Activated naive CD8-positive, alpha-beta T cell treated with anti-CD3 and anti-CD28 coated beads for 36 hours (primary cell): ENCODE measurements around the gene FKBP6. TPM values are rescaled to one million over a fixed set of nuclear protein-coding genes. Genes with fewer than 3 reads are reported as not detected.
"Not testable (repeated sequence)": the region's sequence is repeated elsewhere in the genome, so short reads cannot be mapped to it uniquely, and the experiment has no call there.

Source experiments
- DNase-seq: peaks from one replicate; pipeline ENCODE4 v3.0.0; 2021
- H3K27ac Mint-ChIP-seq: one replicate; pipeline ENCODE4 v1.8.0; 2022; ENCODE audit warnings: mild to moderate bottlenecking, moderate library complexity, mixed read lengths
- H3K27me3 Mint-ChIP-seq: one replicate; pipeline ENCODE4 v1.8.0; 2022; ENCODE audit warnings: mild to moderate bottlenecking, mixed read lengths
- H3K36me3 Mint-ChIP-seq: one replicate; pipeline ENCODE4 v1.8.0; 2021; ENCODE audit warnings: mild to moderate bottlenecking, mixed read lengths
- H3K4me1 Mint-ChIP-seq: one replicate; pipeline ENCODE4 v1.8.0; 2021; ENCODE audit warnings: mixed read lengths
- H3K4me3 Mint-ChIP-seq: one replicate; pipeline ENCODE4 v1.8.0; 2022; ENCODE audit warnings: mild to moderate bottlenecking, moderate library complexity, mixed read lengths
- H3K9me3 Mint-ChIP-seq: one replicate; pipeline ENCODE4 v1.8.0; 2022; ENCODE audit warnings: mixed read lengths
- total RNA-seq, 2 experiments: library from RNA; stranded (reverse); gene quantifications; one replicate each; pipeline ENCODE4 v1.2.3, GENCODE V29; 2021

The FKBP6 gene
- total RNA-seq, 2 experiments from 2014 or later = not detected

DNA sequence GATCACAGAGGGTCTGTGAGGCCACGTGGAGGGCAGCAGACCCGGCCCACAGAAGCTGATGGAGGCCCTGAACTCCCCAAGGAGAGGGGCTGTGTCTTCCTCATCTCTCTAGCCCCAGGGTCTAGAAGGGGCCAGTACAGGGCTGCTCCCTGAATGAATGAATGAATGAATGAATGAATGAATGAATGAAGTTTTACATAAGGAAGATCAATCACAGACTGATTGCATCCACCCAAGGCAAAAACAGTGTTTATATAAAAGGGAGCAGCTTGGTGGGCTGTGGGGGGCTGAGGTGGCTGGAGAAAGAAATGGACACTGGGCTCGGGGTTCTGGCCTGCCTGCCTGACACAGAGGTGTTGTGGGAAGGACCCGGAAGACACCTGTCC, 14.4 kb upstream of the FKBP6 start:
- no peaks in the 10 kb centered on the region for H3K27me3 Mint-ChIP-seq
- H3K4me3 Mint-ChIP-seq = no peak overlapping the region
- peaks cover 1% of the 10 kb centered on the region for H3K9me3 Mint-ChIP-seq
- DNase-seq = no peak
- no peak overlapping the region for H3K27ac Mint-ChIP-seq
- peaks cover 3% of the 10 kb centered on the region for H3K36me3 Mint-ChIP-seq
- H3K4me1 Mint-ChIP-seq = peaks cover 5% of the 10 kb centered on the region

DNA sequence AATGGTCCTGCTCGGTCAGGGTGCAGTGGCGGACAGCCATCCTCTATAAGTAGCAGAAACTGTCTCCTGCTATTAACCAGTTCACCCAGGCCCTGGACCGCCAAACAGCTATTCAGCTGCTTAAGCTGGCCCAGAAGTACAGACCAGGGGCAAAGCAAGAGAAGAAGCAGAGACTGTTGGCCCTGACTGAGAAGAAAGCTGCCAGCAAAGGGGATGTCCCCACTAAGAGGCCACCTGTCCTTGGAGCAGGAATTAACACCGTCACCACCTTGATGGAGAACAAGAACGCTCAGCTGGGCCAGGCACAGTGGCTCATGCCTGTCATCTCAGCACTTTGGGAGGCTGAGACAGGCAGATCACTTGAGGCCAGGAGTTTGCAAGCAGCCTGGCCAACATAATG, 13.7 kb upstream of the FKBP6 start:
- peaks cover 3% of the 10 kb centered on the region for H3K4me1 Mint-ChIP-seq
- peaks cover under 1% of the 10 kb centered on the region for H3K36me3 Mint-ChIP-seq
- H3K27ac Mint-ChIP-seq = no peak overlapping the region
- DNase-seq = no peak
- H3K27me3 Mint-ChIP-seq = no peaks in the 10 kb centered on the region
- no peak overlapping the region for H3K4me3 Mint-ChIP-seq
- no peaks in the 10 kb centered on the region for H3K9me3 Mint-ChIP-seq

DNA sequence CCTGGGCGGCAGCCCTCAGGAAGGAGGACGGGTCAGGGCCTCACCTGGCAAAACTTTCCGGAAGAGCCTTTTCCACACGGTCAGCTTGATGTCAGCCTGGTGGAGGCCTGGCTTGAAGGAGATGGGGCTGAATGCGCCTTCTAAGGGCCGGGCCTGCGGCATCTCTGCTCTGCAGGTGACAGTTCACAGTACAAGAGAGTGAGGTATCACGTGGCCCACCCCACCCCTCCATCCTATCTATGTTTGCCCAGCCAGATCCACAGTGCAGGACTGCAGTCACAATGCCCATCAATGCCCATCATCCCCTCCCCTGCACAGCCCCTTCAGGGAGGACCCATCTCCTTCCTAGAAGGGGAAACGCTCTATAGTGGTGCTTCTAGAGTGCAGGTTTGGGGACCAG, 11.4 kb upstream of the FKBP6 start:
- Mint-ChIP-seq H3K4me1 (no peaks in the 10 kb centered on the region), H3K9me3 (no peaks in the 10 kb centered on the region), H3K27me3 (no peaks in the 10 kb centered on the region), H3K36me3 (no peaks in the 10 kb centered on the region), H3K27ac (no peak overlapping the region), H3K4me3 (no peak overlapping the region)
- no peak for DNase-seq

DNA sequence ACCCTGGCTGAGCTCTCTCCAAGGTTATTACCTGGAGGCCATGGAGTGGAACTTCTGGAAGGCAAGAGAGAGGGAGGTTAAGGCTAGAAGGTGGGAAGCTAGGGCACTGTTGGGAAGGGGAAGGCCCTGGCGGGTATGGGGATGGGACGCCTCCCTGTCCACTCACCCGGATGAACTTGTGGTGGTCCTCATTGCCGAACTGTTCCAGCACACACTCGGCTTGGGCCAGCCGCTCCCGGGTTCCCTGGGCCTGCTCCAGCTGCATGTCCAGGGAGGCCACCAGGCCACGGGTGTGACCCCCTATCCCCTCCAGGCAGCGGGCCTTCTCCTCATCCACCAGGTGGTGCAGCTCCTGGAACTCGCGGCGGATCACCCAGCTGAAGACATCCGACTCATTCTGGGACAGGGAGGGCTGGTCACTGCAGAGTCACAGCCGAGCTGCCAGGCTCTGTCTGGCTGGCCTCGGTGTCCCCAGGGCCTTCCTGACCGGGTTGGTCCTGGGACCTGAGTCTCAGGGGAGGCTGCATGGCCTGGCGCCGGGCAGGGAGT, 9.2 kb upstream of the FKBP6 start:
- not testable (repeated sequence) for H3K36me3 Mint-ChIP-seq, DNase-seq, H3K9me3 Mint-ChIP-seq, H3K4me3 Mint-ChIP-seq, H3K27me3 Mint-ChIP-seq, H3K27ac Mint-ChIP-seq, H3K4me1 Mint-ChIP-seq

DNA sequence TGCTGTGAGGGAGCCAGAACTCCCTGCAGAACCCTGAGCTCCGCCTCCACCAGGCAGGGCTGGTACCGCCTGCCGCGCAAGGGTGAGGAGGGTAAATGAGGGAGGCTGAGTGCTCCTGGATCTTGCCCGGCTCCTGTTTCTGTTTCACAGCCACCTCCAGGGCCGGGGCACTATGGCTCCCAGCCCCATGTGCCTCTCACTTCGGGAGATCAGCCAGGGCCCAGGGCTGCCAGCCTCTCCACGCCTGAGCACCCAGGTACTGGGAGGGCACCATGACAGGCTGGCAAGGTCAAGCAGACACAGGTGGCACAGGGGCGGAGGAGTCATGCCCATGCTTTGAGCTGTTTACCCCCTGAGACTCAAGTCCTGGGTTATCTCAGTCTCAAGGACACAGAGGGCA, 8.4 kb upstream of the FKBP6 start:
- not testable (repeated sequence) for H3K27ac Mint-ChIP-seq, H3K4me1 Mint-ChIP-seq, H3K4me3 Mint-ChIP-seq, H3K9me3 Mint-ChIP-seq, DNase-seq, H3K27me3 Mint-ChIP-seq, H3K36me3 Mint-ChIP-seq

DNA sequence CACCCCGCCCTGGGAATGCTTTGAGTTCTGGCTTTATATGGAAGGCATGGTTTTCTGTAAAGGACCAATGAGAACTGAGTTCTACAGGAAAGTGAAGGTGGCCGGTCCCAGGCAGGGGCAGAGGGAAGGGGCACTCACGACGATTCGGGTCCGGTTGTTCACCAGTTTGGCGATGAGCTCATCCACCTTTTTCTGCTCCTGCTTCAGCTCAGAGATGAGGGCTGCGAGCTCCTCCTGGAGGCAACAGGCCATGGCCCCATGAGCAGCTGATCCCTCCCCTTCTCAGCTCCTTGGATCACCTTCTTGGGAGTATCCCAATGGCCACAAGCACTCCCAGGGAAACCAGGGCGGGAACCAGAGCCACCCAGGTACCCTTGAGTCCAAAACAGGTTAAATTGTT, 8.0 kb upstream of the FKBP6 start:
- DNase-seq, H3K4me1 Mint-ChIP-seq, H3K4me3 Mint-ChIP-seq, H3K9me3 Mint-ChIP-seq, H3K36me3 Mint-ChIP-seq, H3K27ac Mint-ChIP-seq, H3K27me3 Mint-ChIP-seq: not testable (repeated sequence)

DNA sequence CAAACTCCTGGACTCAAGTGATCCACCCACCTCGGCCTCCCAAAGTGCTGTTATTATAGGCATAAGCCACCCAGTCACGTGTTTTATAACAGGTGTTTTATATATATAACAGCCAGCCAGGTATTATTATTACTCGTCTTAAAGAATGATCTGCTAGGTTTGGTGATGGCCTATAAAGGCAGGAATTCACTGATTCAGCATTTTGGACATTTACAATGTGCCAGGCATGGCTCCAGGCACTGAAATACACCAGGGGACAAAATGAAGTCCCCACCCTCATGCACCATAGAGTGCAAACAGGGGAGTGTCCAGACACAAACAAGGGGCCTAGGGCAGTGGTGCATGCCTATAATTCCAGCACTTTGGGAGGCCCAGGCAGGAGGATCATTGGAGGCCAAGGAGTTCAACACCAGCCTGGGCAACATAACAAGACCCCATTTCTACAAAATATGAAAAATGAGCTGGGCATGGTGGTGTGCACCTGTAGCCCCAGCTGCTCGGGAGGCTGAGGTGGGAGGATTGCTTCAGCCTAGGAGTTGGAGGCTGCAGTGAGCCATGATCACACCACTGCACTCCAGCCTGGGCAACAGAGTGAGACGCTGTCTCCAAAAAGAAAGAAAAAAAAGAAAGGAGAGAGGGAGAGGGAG, 4.4 kb upstream of the FKBP6 start:
- H3K9me3 Mint-ChIP-seq, H3K36me3 Mint-ChIP-seq, H3K27me3 Mint-ChIP-seq, H3K4me1 Mint-ChIP-seq, DNase-seq: not testable (repeated sequence)
- H3K27ac Mint-ChIP-seq = peak overlapping the region; percentile 51
- peak overlapping the region; percentile 61 for H3K4me3 Mint-ChIP-seq

DNA sequence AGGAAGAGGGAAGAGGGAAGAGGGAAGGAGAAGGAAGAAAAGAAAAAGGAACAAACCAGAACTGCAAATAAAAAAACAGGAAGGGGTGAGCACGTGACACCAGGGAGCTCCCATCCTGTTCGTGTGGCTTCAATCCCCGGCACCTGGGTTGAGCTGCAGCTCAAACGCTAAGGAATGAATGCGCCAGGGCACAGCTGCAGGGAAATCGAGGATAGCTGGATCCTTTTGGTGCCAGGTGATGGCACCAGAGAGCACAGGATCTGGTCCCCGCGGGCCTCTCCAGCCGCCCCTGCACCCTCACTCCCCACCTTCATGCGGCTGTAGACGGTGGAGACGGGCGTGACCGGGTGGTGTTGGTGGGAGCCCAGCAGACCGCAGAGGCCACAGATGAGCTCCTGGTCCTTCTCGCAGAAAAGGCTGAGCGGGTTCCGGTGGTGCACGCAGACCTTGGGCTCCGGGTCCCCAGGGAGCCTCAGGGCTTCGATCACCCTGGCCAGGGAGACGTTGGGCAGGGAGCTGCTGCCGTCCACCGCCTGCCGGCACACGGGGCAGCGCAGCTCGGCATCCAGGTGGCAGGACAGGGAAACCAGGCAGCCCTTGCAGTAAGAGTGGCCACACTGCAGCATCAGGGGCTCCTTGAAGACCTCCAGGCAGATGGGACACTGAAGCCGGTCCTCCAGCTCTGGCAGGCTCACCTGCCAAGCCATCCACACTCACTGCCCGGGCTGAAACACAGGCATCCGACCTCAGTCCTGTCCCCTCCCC, 3.7 kb upstream of the FKBP6 start:
- not testable (repeated sequence) for H3K36me3 Mint-ChIP-seq, H3K9me3 Mint-ChIP-seq, H3K27me3 Mint-ChIP-seq, H3K4me1 Mint-ChIP-seq
- Mint-ChIP-seq H3K27ac (peak overlapping the region; percentile 51), H3K4me3 (peak overlapping the region; percentile 61)
- DNase-seq = peak; percentile 57

DNA sequence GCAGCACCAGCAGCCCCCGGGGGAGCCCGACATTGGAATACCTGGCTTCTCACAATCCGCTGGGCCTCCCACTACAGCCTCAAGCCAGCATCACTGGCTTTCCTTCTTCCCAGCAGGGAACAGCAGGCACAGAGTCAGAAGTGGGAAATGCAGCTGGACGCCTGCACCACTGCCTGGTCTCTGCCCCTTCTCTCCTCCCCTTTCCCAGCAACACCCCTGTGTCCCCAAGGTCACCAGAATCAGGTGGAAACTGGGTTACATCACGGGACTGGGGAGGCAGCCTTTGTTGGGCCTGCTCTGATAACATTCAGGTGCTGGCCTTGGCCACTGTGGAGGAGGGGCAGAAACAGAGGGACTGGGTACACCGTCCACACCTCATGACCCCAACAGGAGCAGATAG, 2.5 kb upstream of the FKBP6 start:
- not testable (repeated sequence) for H3K4me3 Mint-ChIP-seq, H3K27ac Mint-ChIP-seq, H3K36me3 Mint-ChIP-seq, H3K27me3 Mint-ChIP-seq, H3K4me1 Mint-ChIP-seq, H3K9me3 Mint-ChIP-seq, DNase-seq

DNA sequence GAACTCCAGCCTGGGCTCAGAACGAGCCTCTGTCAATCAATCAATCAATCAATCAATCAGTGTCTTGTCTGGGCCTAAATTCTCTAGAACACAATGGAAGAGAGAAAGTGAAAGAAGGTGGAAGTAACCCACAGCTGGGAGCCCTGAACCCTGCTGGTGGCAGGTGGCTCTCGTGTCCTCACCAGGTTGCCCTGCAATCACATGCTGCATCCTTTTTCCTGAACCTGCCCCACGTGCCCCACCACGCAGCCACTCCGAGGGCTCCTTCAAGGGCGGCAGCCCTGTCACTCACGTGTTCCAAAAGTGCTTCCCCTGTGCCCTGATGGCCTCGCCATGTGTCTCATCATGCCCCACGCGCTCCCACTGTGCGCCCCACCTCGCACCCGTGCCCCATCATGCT, 512 bp upstream of the FKBP6 start:
- not testable (repeated sequence) for DNase-seq, H3K9me3 Mint-ChIP-seq, H3K27me3 Mint-ChIP-seq, H3K36me3 Mint-ChIP-seq, H3K4me1 Mint-ChIP-seq, H3K4me3 Mint-ChIP-seq, H3K27ac Mint-ChIP-seq

DNA sequence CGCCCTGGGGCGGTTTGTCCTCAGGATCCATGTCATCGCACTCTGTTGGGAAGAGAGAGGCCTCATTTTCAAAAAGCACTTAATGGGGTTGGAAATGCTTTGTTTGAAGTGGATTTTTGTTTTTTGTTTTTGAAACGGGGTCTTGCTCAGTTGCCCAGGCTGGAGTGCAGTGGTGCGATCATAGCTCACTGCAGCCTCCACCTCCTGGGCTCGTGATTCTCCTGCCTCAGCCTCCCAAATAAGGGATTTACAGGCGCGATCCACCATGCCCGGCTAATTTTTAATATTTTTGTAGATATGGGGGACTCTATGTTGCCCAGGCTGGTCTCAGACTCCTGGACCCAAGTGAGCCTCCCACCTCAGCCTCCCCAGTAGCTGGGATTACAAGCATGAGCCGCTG, 735 bp downstream of the FKBP6 start:
- no peak for DNase-seq
- H3K27me3 Mint-ChIP-seq = no peaks in the 10 kb centered on the region
- peaks cover 6% of the 10 kb centered on the region for H3K4me1 Mint-ChIP-seq
- H3K9me3 Mint-ChIP-seq = no peaks in the 10 kb centered on the region
- H3K27ac Mint-ChIP-seq = no peak overlapping the region
- no peaks in the 10 kb centered on the region for H3K36me3 Mint-ChIP-seq
- H3K4me3 Mint-ChIP-seq = no peak overlapping the region

DNA sequence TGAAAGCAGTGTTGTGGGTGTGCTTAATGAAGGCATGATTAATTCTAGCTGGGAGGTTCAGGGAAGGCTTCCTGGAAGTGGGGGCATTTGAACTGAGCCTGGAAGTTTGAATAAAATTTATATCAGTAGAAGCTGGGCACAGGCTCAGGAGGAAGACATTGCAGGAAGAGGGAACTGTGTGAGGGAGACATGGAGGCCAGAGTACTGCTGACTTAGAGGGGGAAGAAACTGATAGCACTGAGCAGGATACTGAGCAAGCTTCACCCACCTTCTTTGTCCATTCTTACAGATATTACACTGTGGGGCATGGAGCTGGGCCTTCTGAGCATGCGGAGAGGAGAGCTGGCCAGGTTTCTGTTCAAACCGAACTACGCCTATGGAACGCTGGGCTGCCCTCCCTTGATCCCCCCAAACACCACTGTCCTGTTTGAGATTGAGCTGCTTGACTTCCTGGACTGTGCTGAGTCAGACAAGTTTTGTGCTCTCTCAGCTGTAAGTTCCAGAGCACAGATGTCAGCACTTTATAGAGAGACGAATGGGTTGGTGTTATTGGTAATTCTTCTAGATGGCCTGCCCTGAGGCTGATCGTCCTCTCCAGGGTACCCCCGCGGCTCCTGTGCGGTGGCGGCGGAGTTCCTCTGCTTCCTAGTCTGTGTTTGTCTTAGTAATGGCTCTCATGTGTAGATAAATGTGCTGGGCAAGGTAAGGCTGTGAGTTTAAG, 2.1 kb downstream of the FKBP6 start:
- Mint-ChIP-seq H3K27me3 (no peaks in the 10 kb centered on the region), H3K4me1 (no peaks in the 10 kb centered on the region), H3K4me3 (no peak overlapping the region), H3K36me3 (no peaks in the 10 kb centered on the region), H3K9me3 (no peaks in the 10 kb centered on the region), H3K27ac (no peak overlapping the region)
- no peak for DNase-seq

DNA sequence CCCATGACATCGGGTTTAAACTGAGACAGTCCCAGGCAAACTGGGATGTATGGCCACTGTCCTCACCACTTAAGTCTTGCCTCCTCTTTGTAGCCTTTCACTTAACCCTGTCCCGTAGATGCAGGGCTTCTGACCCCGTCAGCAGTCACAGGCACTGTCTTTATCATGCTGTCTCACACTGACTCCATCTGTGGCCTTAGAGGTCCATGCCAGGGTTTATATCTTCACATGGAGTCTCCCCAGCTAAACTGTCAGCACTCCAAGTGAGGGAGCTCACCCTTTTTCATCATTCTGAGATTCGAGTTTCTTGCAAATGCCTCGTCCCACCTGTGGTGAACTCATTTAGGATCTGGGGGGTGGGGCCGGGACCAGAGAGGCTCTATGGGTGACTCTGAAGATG, 2.8 kb downstream of the FKBP6 start:
- no peaks in the 10 kb centered on the region for H3K36me3 Mint-ChIP-seq
- H3K4me1 Mint-ChIP-seq = no peaks in the 10 kb centered on the region
- no peak overlapping the region for H3K27ac Mint-ChIP-seq
- H3K27me3 Mint-ChIP-seq = no peaks in the 10 kb centered on the region
- H3K9me3 Mint-ChIP-seq = no peaks in the 10 kb centered on the region
- H3K4me3 Mint-ChIP-seq = no peak overlapping the region
- no peak for DNase-seq

DNA sequence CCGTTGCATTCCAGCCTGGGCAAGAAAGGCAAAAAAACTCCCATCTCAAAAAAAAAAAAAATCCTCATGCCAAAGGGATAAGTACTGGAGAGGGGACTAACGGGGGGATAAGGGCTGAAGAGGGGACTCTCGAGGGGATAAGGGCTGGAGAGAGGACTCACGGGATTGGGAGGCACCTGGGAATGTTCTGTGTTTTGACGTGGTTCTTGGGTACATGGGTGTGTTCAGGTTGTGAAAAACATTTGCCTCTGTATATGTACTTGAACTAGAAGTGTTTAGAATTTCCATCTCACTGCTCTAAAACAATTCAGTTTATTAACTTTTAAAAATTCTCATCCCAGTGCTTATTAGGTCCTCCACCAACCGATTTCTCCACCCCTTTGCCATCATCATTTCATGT, 4.5 kb downstream of the FKBP6 start:
- no peak for DNase-seq
- Mint-ChIP-seq H3K27me3 (no peaks in the 10 kb centered on the region), H3K27ac (no peak overlapping the region), H3K36me3 (no peaks in the 10 kb centered on the region), H3K4me3 (no peak overlapping the region), H3K4me1 (no peaks in the 10 kb centered on the region), H3K9me3 (no peaks in the 10 kb centered on the region)

DNA sequence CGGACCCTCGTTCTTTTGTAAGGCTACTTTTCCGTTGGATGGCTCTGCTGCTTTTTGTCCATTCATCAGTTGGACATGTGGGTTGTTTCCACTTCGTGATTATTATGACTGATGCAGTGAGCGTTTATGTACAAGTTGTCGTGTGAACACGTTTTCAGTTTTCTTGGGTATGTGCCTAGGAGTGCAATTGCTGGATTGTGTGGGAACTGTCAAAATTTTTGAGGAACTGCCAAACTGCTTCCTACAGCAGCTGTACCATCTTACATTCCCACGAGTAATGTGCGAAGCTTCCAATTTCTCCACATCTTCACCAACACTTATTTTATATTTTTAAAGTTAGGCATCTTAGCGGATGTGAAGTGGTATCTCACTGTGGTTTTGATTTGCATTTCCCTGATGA, 10.4 kb downstream of the FKBP6 start:
- no peaks in the 10 kb centered on the region for H3K9me3 Mint-ChIP-seq
- no peaks in the 10 kb centered on the region for H3K27me3 Mint-ChIP-seq
- H3K4me3 Mint-ChIP-seq = no peak overlapping the region
- H3K36me3 Mint-ChIP-seq = no peaks in the 10 kb centered on the region
- DNase-seq = no peak
- H3K4me1 Mint-ChIP-seq = no peaks in the 10 kb centered on the region
- H3K27ac Mint-ChIP-seq = no peak overlapping the region

DNA sequence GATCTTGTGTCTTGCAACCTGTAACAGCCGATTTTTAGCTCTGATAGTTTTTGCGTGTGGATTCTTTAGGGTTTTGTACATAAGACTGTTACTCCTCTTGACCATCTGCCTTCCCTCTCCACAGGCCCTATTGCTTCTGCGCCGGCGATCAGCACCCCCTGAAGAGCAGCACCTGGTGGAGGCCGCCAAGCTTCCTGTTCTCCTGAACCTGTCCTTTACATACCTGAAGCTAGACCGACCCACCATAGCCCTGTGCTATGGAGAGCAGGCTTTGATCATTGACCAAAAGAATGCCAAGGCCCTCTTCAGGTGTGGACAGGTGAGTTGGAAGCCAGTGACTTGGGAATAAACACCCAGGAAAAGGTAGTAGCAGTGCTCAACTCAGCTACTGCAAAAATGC, 12.6 kb downstream of the FKBP6 start:
- Mint-ChIP-seq H3K27me3 (no peaks in the 10 kb centered on the region), H3K4me3 (no peak overlapping the region), H3K36me3 (no peaks in the 10 kb centered on the region), H3K9me3 (no peaks in the 10 kb centered on the region), H3K27ac (no peak overlapping the region), H3K4me1 (no peaks in the 10 kb centered on the region)
- DNase-seq = no peak
